ENCODE data around the gene ECHS1.

The ECHS1 gene

GRCh38 chr10:133351408-133352318, 21.5 kb downstream of the ECHS1 start:
- H3K27ac ChIP-seq (ENCODE audit: low read depth, low read length, poor library complexity, severe bottlenecking), result no peak overlapping the region
- H3K4me3 ChIP-seq (ENCODE audit: low read depth, low read length, poor library complexity, severe bottlenecking), result no peak overlapping the region
- no peaks in the 10 kb centered on the region for H4K20me1 ChIP-seq (ENCODE audit: insufficient read depth, low read length)
- H3K79me2 ChIP-seq (ENCODE audit: insufficient read depth, low read length), result no peaks in the 10 kb centered on the region
- peaks cover 4% of the 10 kb centered on the region; the same call in 1 of the 2 replicates for H3K27me3 ChIP-seq (ENCODE audit: insufficient read depth, low read length)
- H3K4me2 ChIP-seq (ENCODE audit: low read length), result no peak overlapping the region
- no peak overlapping the region for H2AFZ ChIP-seq (ENCODE audit: low read length)
- no peaks in the 10 kb centered on the region for H3K36me3 ChIP-seq (ENCODE audit: insufficient read depth, low read length)
- H3K9ac ChIP-seq (ENCODE audit: low read length), result no peak overlapping the region
- no peaks in the 10 kb centered on the region for H3K9me2 ChIP-seq (ENCODE audit: low read depth, low read length)
- H3K9me3 ChIP-seq (ENCODE audit: low read length), result no peaks in the 10 kb centered on the region
- H3K4me1 ChIP-seq (ENCODE audit: insufficient read depth, low read length, severe bottlenecking), result no peaks in the 10 kb centered on the region
- H3F3A ChIP-seq (ENCODE audit: insufficient read depth, low read length), result no peaks in the 10 kb centered on the region
- no peak for TF ChIP-seq EZH2 (IDR thresholded peaks at IDR 0.05; ENCODE audit: borderline replicate concordance, low read length)
- TF ChIP-seq, protein P1, sequence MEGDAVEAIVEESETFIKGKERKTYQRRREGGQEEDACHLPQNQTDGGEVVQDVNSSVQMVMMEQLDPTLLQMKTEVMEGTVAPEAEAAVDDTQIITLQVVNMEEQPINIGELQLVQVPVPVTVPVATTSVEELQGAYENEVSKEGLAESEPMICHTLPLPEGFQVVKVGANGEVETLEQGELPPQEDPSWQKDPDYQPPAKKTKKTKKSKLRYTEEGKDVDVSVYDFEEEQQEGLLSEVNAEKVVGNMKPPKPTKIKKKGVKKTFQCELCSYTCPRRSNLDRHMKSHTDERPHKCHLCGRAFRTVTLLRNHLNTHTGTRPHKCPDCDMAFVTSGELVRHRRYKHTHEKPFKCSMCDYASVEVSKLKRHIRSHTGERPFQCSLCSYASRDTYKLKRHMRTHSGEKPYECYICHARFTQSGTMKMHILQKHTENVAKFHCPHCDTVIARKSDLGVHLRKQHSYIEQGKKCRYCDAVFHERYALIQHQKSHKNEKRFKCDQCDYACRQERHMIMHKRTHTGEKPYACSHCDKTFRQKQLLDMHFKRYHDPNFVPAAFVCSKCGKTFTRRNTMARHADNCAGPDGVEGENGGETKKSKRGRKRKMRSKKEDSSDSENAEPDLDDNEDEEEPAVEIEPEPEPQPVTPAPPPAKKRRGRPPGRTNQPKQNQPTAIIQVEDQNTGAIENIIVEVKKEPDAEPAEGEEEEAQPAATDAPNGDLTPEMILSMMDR (IDR thresholded peaks at IDR 0.05; ENCODE audit: low read length), result no peak

GRCh38 chr10:133350950-133351329, 22.2 kb downstream of the ECHS1 start:
- H3F3A ChIP-seq (ENCODE audit: insufficient read depth, low read length), result no peaks in the 10 kb centered on the region
- H4K20me1 ChIP-seq (ENCODE audit: insufficient read depth, low read length), result no peaks in the 10 kb centered on the region
- TF ChIP-seq, protein P1 (IDR thresholded peaks at IDR 0.05; ENCODE audit: low read length), result no peak
- TF ChIP-seq EZH2 (IDR thresholded peaks at IDR 0.05; ENCODE audit: borderline replicate concordance, low read length), result no peak

GRCh38 chr10:133350283-133350949, 22.7 kb downstream of the ECHS1 start:
- Histone ChIP-seq H3K9ac (ENCODE audit: low read length) (no peak overlapping the region), H3K27ac (ENCODE audit: low read depth, low read length, poor library complexity, severe bottlenecking) (no peak overlapping the region), H3K36me3 (ENCODE audit: insufficient read depth, low read length) (no peaks in the 10 kb centered on the region), H3K9me3 (ENCODE audit: low read length) (no peaks in the 10 kb centered on the region), H3K4me1 (ENCODE audit: insufficient read depth, low read length, severe bottlenecking) (no peaks in the 10 kb centered on the region), H2AFZ (ENCODE audit: low read length) (no peak overlapping the region), H4K20me1 (ENCODE audit: insufficient read depth, low read length) (no peaks in the 10 kb centered on the region), H3K27me3 (ENCODE audit: insufficient read depth, low read length) (peaks cover 5% of the 10 kb centered on the region; the same call in 1 of the 2 replicates), H3K79me2 (ENCODE audit: insufficient read depth, low read length) (no peaks in the 10 kb centered on the region), H3K9me2 (ENCODE audit: low read depth, low read length) (no peaks in the 10 kb centered on the region), H3F3A (ENCODE audit: insufficient read depth, low read length) (no peaks in the 10 kb centered on the region), H3K4me3 (ENCODE audit: low read depth, low read length, poor library complexity, severe bottlenecking) (no peak overlapping the region), H3K4me2 (ENCODE audit: low read length) (no peak overlapping the region)
- TF ChIP-seq, protein P1 (IDR thresholded peaks at IDR 0.05; ENCODE audit: low read length), result no peak
- TF ChIP-seq EZH2 (IDR thresholded peaks at IDR 0.05; ENCODE audit: borderline replicate concordance, low read length), result no peak

More at GRCh38 chr10:133350950-133351329, 22.2 kb downstream of the ECHS1 start:
- Histone ChIP-seq H3K79me2 (ENCODE audit: insufficient read depth, low read length) (no peaks in the 10 kb centered on the region), H3K36me3 (ENCODE audit: insufficient read depth, low read length) (no peaks in the 10 kb centered on the region), H2AFZ (ENCODE audit: low read length) (no peak overlapping the region), H3K4me2 (ENCODE audit: low read length) (no peak overlapping the region), H3K4me3 (ENCODE audit: low read depth, low read length, poor library complexity, severe bottlenecking) (no peak overlapping the region), H3K9me2 (ENCODE audit: low read depth, low read length) (no peaks in the 10 kb centered on the region), H3K9me3 (ENCODE audit: low read length) (no peaks in the 10 kb centered on the region), H3K27me3 (ENCODE audit: insufficient read depth, low read length) (peaks cover 4% of the 10 kb centered on the region; the same call in 1 of the 2 replicates), H3K27ac (ENCODE audit: low read depth, low read length, poor library complexity, severe bottlenecking) (no peak overlapping the region), H3K4me1 (ENCODE audit: insufficient read depth, low read length, severe bottlenecking) (no peaks in the 10 kb centered on the region), H3K9ac (ENCODE audit: low read length) (no peak overlapping the region)
